ENCODE measurements around the gene OBSL1. TPM values are rescaled to one million over a fixed set of nuclear protein-coding genes. Genes with fewer than 3 reads are reported as not detected.

OBSL1 gene
- total and polyA plus RNA-seq, 9 donors = 53.2 to 740 (median 468) TPM

DNA sequence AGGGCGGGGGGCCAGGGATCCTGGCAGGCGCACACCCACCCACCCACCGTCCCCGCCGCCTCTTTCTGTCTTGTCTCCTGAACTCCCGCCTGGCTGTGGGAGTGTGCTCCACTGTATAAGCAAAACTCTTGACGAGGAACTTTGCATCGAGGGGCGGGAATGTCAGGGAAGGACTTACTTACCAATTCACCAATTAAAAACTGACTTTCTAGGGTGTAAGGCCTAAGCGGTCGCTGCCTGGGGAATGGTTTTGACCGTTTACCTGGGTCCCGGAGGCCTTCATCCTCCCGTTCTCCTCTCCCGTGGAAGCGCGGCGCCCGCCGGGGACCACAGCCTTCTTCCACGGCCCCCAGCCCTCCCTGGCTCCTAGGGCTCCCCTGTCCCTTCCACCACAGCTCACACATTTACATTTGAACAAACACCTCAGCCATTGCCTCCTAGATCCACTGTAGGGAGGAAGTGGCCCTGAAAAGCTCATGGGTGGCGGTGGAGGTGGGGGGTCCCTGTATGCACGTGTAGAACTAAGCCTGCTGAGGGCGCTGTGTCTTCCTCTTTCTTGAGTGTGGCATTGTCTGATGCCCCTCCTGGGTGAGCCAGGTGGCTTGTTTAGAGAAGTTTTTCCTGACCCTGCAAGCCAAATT is 48.2 kb downstream of the OBSL1 start:
- Histone ChIP-seq H3K27ac (no peak overlapping the region), H3K36me3 (no peaks in the 10 kb centered on the region), H3K4me3 (peak overlapping the region; percentile 27), H3K4me1 (ENCODE audit: insufficient read depth) (no peaks in the 10 kb centered on the region), H3K27me3 (no peaks in the 10 kb centered on the region), H3K9me3 (no peaks in the 10 kb centered on the region)
- no peak for TF ChIP-seq POLR2A (IDR thresholded peaks at IDR 0.05)
- TF ChIP-seq, protein P1, sequence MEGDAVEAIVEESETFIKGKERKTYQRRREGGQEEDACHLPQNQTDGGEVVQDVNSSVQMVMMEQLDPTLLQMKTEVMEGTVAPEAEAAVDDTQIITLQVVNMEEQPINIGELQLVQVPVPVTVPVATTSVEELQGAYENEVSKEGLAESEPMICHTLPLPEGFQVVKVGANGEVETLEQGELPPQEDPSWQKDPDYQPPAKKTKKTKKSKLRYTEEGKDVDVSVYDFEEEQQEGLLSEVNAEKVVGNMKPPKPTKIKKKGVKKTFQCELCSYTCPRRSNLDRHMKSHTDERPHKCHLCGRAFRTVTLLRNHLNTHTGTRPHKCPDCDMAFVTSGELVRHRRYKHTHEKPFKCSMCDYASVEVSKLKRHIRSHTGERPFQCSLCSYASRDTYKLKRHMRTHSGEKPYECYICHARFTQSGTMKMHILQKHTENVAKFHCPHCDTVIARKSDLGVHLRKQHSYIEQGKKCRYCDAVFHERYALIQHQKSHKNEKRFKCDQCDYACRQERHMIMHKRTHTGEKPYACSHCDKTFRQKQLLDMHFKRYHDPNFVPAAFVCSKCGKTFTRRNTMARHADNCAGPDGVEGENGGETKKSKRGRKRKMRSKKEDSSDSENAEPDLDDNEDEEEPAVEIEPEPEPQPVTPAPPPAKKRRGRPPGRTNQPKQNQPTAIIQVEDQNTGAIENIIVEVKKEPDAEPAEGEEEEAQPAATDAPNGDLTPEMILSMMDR (IDR thresholded peaks at IDR 0.05) = no peak
- TF ChIP-seq EP300 (IDR thresholded peaks at IDR 0.05) = no peak
- DNase-seq = no peak
- intact Hi-C loops (cut with DNase I) = loop anchor here in 3 of 4 donors (5.0 to 10.0 kb wide), 3 partner anchors 48 to 248 kb away; partner anchors contain the start of gene DNAJB2 (in 2 of the 3)
- 25 to 29% (median 28%) methylated on average over 24 of the region's 24 CpGs for WGBS, 3 donors

DNA sequence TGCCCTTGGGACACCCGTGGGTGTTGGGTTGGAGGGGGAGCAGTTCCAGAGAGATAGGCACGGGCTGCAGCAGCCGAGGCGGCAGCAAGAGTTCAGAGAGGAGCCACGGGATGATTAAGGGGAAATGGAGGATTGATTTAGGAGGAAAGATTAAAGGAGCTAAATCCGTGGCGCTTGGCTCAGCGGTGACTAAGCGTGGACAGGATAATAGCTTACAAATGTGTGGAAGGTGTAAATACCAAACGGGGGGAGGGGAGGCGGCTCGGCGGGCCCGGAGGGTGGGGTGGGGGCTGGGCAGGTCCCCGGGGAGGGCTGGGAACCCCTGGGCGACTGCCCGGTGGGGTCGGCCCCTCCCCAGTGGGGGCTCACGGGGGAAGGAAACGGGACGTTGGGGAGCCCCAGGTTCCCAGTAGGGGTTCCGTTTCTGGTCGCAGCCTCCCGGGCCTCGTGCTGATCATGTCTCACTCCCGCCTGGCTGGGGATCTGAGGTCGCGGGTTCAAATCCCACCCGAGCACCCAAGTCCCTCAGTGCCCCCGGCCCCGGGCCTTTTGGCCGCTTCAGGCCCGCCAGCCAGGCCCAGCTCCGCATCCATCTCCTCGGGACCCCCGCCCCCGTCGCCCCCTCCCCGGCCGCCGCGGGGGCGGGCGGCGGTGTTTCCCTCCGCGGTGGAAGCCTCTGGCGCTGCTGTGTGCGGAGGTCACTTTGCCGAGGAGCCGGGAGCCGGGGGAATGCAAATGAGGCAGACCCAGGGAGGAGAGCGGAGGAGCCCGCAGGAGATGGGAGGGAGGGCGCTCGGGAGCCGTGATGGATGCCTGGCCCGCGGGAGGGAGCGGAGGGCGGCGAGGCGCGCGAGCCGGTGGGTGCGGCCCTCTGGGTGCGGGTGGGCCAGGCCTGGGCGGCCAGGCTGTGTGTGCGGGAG is 49.0 kb downstream of the OBSL1 start:
- no peak for TF ChIP-seq POLR2A (IDR thresholded peaks at IDR 0.05)
- no peak for TF ChIP-seq EP300 (IDR thresholded peaks at IDR 0.05)
- TF ChIP-seq, protein P1 (IDR thresholded peaks at IDR 0.05) = no peak
- peak in 3 of 5 donors; percentile 60 to 62 (median 60) for DNase-seq
- H3K27ac ChIP-seq = no peak overlapping the region
- WGBS, 3 donors = 2 to 3% (median 2%) methylated on average over 46 to 70 of the region's 70 CpGs
- H3K4me3 ChIP-seq = peak overlapping the region; percentile 27
- no peaks in the 10 kb centered on the region for H3K4me1 ChIP-seq (ENCODE audit: insufficient read depth)
- H3K9me3 ChIP-seq = no peaks in the 10 kb centered on the region
- no peaks in the 10 kb centered on the region for H3K36me3 ChIP-seq
- intact Hi-C loops (cut with DNase I) = loop anchor here in 3 of 4 donors (5.0 to 10.0 kb wide), 3 partner anchors 48 to 248 kb away; partner anchors contain the start of gene DNAJB2 (in 2 of the 3)
- H3K27me3 ChIP-seq = no peaks in the 10 kb centered on the region

DNA sequence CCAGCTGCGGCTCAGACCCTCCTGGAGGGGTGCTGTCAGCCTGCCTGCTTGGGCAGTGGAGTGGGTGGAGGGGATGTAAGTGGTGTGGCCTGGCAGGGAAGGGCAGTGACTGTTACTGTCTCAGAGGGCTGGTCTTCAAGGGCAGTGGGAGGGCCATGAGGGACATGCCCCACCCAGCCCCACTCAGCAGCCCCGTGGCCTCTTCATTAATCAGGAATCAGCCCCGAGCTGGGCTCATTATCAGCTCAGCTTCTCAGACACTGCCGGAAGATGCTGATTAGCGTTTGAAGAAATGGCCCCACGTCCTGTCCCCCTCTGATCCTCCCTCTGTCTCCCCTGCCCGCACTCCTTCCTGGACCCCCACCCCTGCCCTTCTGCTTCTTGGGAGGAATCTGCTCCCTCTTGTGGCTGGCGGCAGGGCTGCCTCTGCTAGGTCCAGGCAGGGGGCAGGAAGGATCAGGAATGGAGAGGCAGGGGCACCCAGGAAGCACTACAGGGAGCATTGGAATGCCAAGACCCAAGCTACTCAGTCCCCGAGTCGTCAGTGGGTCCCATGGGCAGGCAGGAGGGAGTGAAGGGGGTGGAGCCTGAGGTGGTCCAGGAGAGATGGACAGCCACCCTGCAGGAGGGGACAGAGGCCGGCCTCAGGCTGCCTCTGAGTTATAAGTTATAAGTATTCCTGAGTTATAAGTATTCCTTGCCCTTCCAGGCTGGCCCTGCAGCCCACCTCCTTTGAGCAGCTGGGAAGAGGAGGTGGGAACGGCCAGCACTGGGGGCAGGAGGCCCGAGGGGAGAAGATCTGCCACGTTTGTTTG is 50.1 kb downstream of the OBSL1 start:
- TF ChIP-seq, protein P1 (IDR thresholded peaks at IDR 0.05) = peak in 2 of 3 donors; percentile 44 to 48
- TF ChIP-seq EP300 (IDR thresholded peaks at IDR 0.05) = no peak
- no peak overlapping the region for H3K4me3 ChIP-seq
- no peaks in the 10 kb centered on the region for H3K27me3 ChIP-seq
- H3K9me3 ChIP-seq = no peaks in the 10 kb centered on the region
- DNase-seq = no peak
- no peaks in the 10 kb centered on the region for H3K36me3 ChIP-seq
- intact Hi-C loops (cut with DNase I) = loop anchor here in 3 of 4 donors (5.0 to 10.0 kb wide), 3 partner anchors 46 to 246 kb away; partner anchors contain the start of gene DNAJB2 (in 2 of the 3)
- WGBS, 3 donors = 19 to 28% (median 23%) methylated on average over 14 of the region's 14 CpGs
- no peak overlapping the region for H3K27ac ChIP-seq
- H3K4me1 ChIP-seq (ENCODE audit: insufficient read depth) = no peaks in the 10 kb centered on the region

DNA sequence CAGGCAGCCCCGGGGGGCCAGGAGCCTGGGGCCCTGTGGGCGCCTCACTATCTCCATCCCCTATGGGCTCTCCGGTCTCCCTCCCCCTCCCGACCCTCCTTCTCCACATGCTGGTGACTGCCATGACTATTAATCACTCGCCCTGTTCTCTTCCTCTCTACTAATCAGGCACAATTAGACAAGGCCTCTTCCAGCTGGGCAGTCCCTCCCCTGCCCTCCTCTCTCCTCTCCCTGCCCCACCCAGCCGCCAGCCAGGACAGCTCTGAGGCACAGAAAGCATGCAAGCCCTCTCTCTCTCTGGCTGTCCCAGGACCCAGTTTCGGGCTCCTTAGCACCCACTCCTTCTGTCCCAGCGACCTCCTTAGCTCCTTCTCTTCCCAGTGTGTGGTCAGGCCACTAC is 51.3 kb downstream of the OBSL1 start:
- no peak overlapping the region for H3K27ac ChIP-seq
- TF ChIP-seq POLR2A (IDR thresholded peaks at IDR 0.05) (no peak), EP300 (IDR thresholded peaks at IDR 0.05) (no peak)
- TF ChIP-seq, protein P1 (IDR thresholded peaks at IDR 0.05) = no peak
- 69 to 71% (median 70%) methylated on average over 8 of the region's 8 CpGs for WGBS, 3 donors
- H3K9me3 ChIP-seq = no peaks in the 10 kb centered on the region
- no peak for DNase-seq
- intact Hi-C loops (cut with DNase I) = loop anchor here in 3 of 4 donors (5.0 to 10.0 kb wide), 3 partner anchors 45 to 245 kb away; partner anchors contain the start of gene DNAJB2 (in 2 of the 3)
- H3K4me3 ChIP-seq = no peak overlapping the region
- H3K4me1 ChIP-seq (ENCODE audit: insufficient read depth) = no peaks in the 10 kb centered on the region
- no peaks in the 10 kb centered on the region for H3K36me3 ChIP-seq
- H3K27me3 ChIP-seq = no peaks in the 10 kb centered on the region

Data from ovary (tissue), 9 donors.